ENCODE data around the gene FRMPD1. TPM values are rescaled to one million over a fixed set of nuclear protein-coding genes. Genes with fewer than 3 reads are reported as not detected.

Gene FRMPD1
- total and polyA plus RNA-seq, 4 experiments from 2014 or later = not detected

DNA sequence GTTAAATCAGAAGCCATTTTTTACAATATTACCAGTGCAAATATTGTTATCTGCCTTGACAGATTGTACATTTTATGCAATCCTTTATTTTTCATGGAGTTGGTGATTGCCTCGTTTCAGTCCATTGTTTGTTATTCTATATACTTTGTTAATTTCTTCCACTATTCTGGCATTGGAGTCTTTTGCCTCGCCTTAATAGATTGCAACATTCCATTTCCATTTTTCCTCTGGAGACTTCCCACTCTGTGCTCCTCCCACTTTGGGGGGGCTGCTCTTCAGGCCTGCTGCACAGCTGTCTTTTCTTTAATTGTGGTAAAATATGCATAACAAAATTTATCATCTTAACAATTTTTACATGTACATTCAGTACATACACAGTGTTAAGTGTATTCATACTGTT is 145.5 kb downstream of the FRMPD1 start:
- Histone ChIP-seq H3K27me3 (ENCODE audit: insufficient read depth, low read length) (no peaks in the 10 kb centered on the region), H3K9me3 (ENCODE audit: control insufficient read depth in 1 of 2, low read length in 2 of 2) (no peaks in the 10 kb centered on the region), H3K4me1 (ENCODE audit: insufficient read depth, low read length) (peaks cover 6% of the 10 kb centered on the region), H3K36me3 (ENCODE audit: insufficient read depth, low read length) (no peaks in the 10 kb centered on the region), H3K27ac (ENCODE audit: low read depth, low read length) (no peak overlapping the region), H3K4me3 (ENCODE audit: low read length in 2 of 2) (no peak overlapping the region)
- intact Hi-C loops (cut with micrococcal nuclease) = no loop called here
- H3K36me3 Mint-ChIP-seq = peaks cover 0 to 2% of the 10 kb centered on the region in 2 donors
- DNase-seq = no peak
- ChIA-PET POLR2A (ENCODE audit: partially characterized antibody) (interaction anchor here (1.4 kb wide), 1 partner anchor 11 kb away, joined by 4 read pairs; the partner anchor contains the start of gene EXOSC3), CTCF (ENCODE audit: partially characterized antibody) (no interaction called here)
- peaks cover 0 to under 1% (median 0%) of the 10 kb centered on the region in 8 donors for H3K9me3 Mint-ChIP-seq
- peaks cover 5 to 16% (median 11%) of the 10 kb centered on the region in 4 donors for H3K4me1 Mint-ChIP-seq
- H3K27ac Mint-ChIP-seq = peak overlapping the region in 1 of 7 donors; percentile 2
- H3K4me3 Mint-ChIP-seq = no peak overlapping the region
- H3K27me3 Mint-ChIP-seq = no peaks in the 10 kb centered on the region

Other genes starting within 250 kb of the FRMPD1 start
- 10 to 100 TPM; 57.2 TPM for gene GRHPR, start 228.3 kb upstream of the FRMPD1 start, total RNA-seq
- 100 to 1,000 TPM in 1 of 2 donors, 10 to 100 TPM in 1; 69.2 to 106 TPM for gene GRHPR, start 228.3 kb upstream of the FRMPD1 start, polyA plus RNA-seq
- 10 to 100 TPM; 16.2 to 16.4 TPM for gene ZBTB5, start 185.5 kb upstream of the FRMPD1 start, total RNA-seq
- 1 to 10 TPM in 1 of 2 donors, under 1 TPM in 1; 0.29 to 1.5 TPM for gene ZBTB5, start 185.5 kb upstream of the FRMPD1 start, polyA plus RNA-seq
- gene POLR1E, start 165.0 kb upstream of the FRMPD1 start, total RNA-seq = 10 to 100 TPM; 36.2 to 38.2 TPM
- gene POLR1E, start 165.0 kb upstream of the FRMPD1 start, polyA plus RNA-seq = 10 to 100 TPM; 12.2 to 22.8 TPM
- gene FBXO10, start 74.6 kb upstream of the FRMPD1 start, total RNA-seq = 1 to 10 TPM; 5.5 to 6.1 TPM
- gene FBXO10, start 74.6 kb upstream of the FRMPD1 start, polyA plus RNA-seq = 1 to 10 TPM; 3.2 to 4.9 TPM
- gene TOMM5, start 58.4 kb upstream of the FRMPD1 start, total RNA-seq = 10 to 100 TPM; 48.2 to 51.1 TPM
- gene TOMM5, start 58.4 kb upstream of the FRMPD1 start, polyA plus RNA-seq = 100 to 1,000 TPM; 201 to 226 TPM
- gene TRMT10B, start 102.9 kb downstream of the FRMPD1 start, total RNA-seq = 10 to 100 TPM; 24.3 to 27.4 TPM
- 10 to 100 TPM; 11.2 to 13.1 TPM for gene TRMT10B, start 102.9 kb downstream of the FRMPD1 start, polyA plus RNA-seq
- 10 to 100 TPM; 63.5 to 68.6 TPM for gene EXOSC3, start 134.1 kb downstream of the FRMPD1 start, total RNA-seq
- gene EXOSC3, start 134.1 kb downstream of the FRMPD1 start, polyA plus RNA-seq = 10 to 100 TPM; 25.1 to 38.7 TPM
- 10 to 100 TPM; 20.3 to 21.7 TPM for gene DCAF10, start 149.8 kb downstream of the FRMPD1 start, total RNA-seq
- gene DCAF10, start 149.8 kb downstream of the FRMPD1 start, polyA plus RNA-seq = 10 to 100 TPM; 36.7 to 37.1 TPM

Measured in CD4-positive, alpha-beta memory T cell (primary cell).